SK-N-MC (cell line): Measurements from ENCODE around the gene SOX4.

ENCODE experiments used
- EZH2 ChIP-seq: fragments of 200-600 bp; sonication (generic); IDR thresholded peaks from one replicate; pipeline ENCODE4 v1.6.1; 2017; ENCODE audit warnings: antibody characterized with exemption
- POLR2AphosphoS5 ChIP-seq: IDR thresholded peaks from 2 replicates; pipeline ENCODE4 v1.6.1; 2012; ENCODE audit warnings: mild to moderate bottlenecking, low read depth, low read length, borderline replicate concordance

DNA sequence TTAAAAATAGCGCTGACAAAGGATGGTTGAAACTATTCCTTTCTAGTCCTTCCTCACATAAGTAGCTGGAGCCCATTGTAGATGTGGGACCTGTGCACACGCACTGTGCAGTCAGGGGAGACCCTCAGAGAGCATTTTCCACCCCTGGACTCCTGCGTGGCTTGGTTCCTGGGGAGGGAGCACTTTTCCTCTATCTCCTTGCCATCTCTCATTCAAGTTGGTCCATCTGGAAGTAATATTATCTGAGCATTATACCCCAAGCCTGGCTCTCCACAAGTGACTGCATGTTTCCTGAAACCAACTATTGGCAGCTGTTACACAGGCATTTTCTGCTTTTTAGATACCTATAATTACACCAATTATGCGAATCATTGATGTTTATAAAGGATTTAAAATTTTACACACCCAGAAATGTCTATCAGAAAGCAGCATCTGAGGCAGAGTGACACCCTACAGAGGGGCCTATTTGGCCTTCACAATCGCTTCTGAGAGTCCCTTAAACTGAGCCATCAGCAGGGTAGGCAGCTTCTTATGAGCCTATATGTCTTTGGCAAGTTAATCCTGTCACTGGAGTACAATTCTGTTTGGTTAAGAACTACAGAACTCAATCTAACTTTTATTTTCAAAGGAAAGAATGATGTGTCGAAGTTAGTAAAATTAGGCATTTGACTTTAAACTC, 18.7 kb downstream of the SOX4 start:
- TF ChIP-seq EZH2 (no peak), POLR2AphosphoS5 (no peak)
